ACC112 (cell line): ENCODE measurements around the gene RNF144B.
"Not testable (repeated sequence)": the region's sequence is repeated elsewhere in the genome, so short reads cannot be mapped to it uniquely, and the experiment has no call there.

Experiments
- H2AFZ ChIP-seq: fragments of 200-600 bp; sonication (generic); one replicate; pipeline ENCODE4 v1.6.0; 2017; ENCODE audit warnings: antibody characterized with exemption, low read length; ENCODE audit not compliant: unreplicated experiment
- H3K27ac ChIP-seq: fragments of 200-600 bp; sonication (generic); 2 replicates; pipeline ENCODE4 v1.5.1; 2014; ENCODE audit warnings: low read depth, mild to moderate bottlenecking, antibody characterized with exemption, low read length, moderate library complexity
- H3K27me3 ChIP-seq: fragments of 200-600 bp; sonication (generic); 2 replicates; pipeline ENCODE4 v1.6.1; 2014; ENCODE audit warnings: mild to moderate bottlenecking, antibody characterized with exemption, low read length, moderate library complexity, mixed read lengths; ENCODE audit not compliant: insufficient read depth
- H3K36me3 ChIP-seq: fragments of 200-600 bp; sonication (generic); 2 replicates; pipeline ENCODE4 v1.6.1; 2016; ENCODE audit warnings: mild to moderate bottlenecking, antibody characterized with exemption, low read length, moderate library complexity, mixed read lengths; ENCODE audit not compliant: insufficient read depth
- H3K4me1 ChIP-seq: fragments of 200-600 bp; sonication (generic); one replicate; pipeline ENCODE4 v1.6.1; 2016; ENCODE audit warnings: low read length, mixed read lengths; ENCODE audit not compliant: insufficient read depth, unreplicated experiment, control insufficient read depth
- H3K4me3 ChIP-seq: fragments of 200-600 bp; sonication (generic); 2 replicates; pipeline ENCODE4 v1.5.1; 2014; ENCODE audit warnings: mild to moderate bottlenecking, low read depth, low read length
- H3K79me2 ChIP-seq: fragments of 200-600 bp; sonication (generic); one replicate; pipeline ENCODE4 v1.6.0; 2016; ENCODE audit warnings: low read length; ENCODE audit not compliant: control insufficient read depth, unreplicated experiment, insufficient read depth

RNF144B gene

GRCh38 chr6:18441251-18441979 lies 54.3 kb downstream of the RNF144B start:
- Histone ChIP-seq H3K27ac (no peak overlapping the region), H3K79me2 (no peaks in the 10 kb centered on the region), H3K4me3 (no peak overlapping the region), H3K27me3 (no peaks in the 10 kb centered on the region), H3K4me1 (no peaks in the 10 kb centered on the region), H2AFZ (no peak overlapping the region), H3K36me3 (no peaks in the 10 kb centered on the region)

GRCh38 chr6:18444111-18444510 lies 57.0 kb downstream of the RNF144B start:
- Histone ChIP-seq H3K4me3 (no peak overlapping the region), H3K36me3 (no peaks in the 10 kb centered on the region), H3K4me1 (no peaks in the 10 kb centered on the region), H2AFZ (no peak overlapping the region), H3K27ac (no peak overlapping the region), H3K27me3 (no peaks in the 10 kb centered on the region), H3K79me2 (no peaks in the 10 kb centered on the region)

- Histone ChIP-seq H3K4me3 (no peak overlapping the region), H3K27ac (no peak overlapping the region)
Measured at GRCh38 chr6:18445228-18445627, 58.1 kb downstream of the RNF144B start.

GRCh38 chr6:18446771-18447170 lies 59.6 kb downstream of the RNF144B start:
- H3K4me1 ChIP-seq = no peaks in the 10 kb centered on the region
- no peaks in the 10 kb centered on the region for H3K79me2 ChIP-seq

More at GRCh38 chr6:18445228-18445627, 58.1 kb downstream of the RNF144B start:
- H3K36me3 ChIP-seq = no peaks in the 10 kb centered on the region
- no peak overlapping the region for H2AFZ ChIP-seq
- H3K4me1 ChIP-seq = no peaks in the 10 kb centered on the region
- no peaks in the 10 kb centered on the region for H3K27me3 ChIP-seq
- H3K79me2 ChIP-seq = no peaks in the 10 kb centered on the region

GRCh38 chr6:18447552-18447951 lies 60.4 kb downstream of the RNF144B start:
- Histone ChIP-seq H3K36me3 (no peaks in the 10 kb centered on the region), H2AFZ (no peak overlapping the region), H3K27ac (no peak overlapping the region), H3K4me1 (no peaks in the 10 kb centered on the region), H3K79me2 (no peaks in the 10 kb centered on the region), H3K27me3 (no peaks in the 10 kb centered on the region), H3K4me3 (no peak overlapping the region)

More at GRCh38 chr6:18446771-18447170, 59.6 kb downstream of the RNF144B start:
- Histone ChIP-seq H3K27me3 (no peaks in the 10 kb centered on the region), H3K4me3 (no peak overlapping the region), H3K36me3 (no peaks in the 10 kb centered on the region), H3K27ac (no peak overlapping the region), H2AFZ (no peak overlapping the region)

- Histone ChIP-seq H2AFZ (no peak overlapping the region), H3K4me1 (no peaks in the 10 kb centered on the region), H3K27ac (no peak overlapping the region), H3K4me3 (no peak overlapping the region), H3K79me2 (no peaks in the 10 kb centered on the region), H3K36me3 (no peaks in the 10 kb centered on the region), H3K27me3 (no peaks in the 10 kb centered on the region)
Measured at GRCh38 chr6:18451756-18452155, 64.6 kb downstream of the RNF144B start.

- Histone ChIP-seq H3K4me3 (no peak overlapping the region), H3K27ac (no peak overlapping the region), H3K4me1 (no peaks in the 10 kb centered on the region), H3K79me2 (no peaks in the 10 kb centered on the region), H3K36me3 (0 out of 2 replicates have a peak, but pooled peaks cover 1% of the 10 kb centered on the region), H2AFZ (no peak overlapping the region), H3K27me3 (no peaks in the 10 kb centered on the region)
Measured at GRCh38 chr6:18454446-18454845, 67.3 kb downstream of the RNF144B start.

GRCh38 chr6:18457065-18457737 lies 70.1 kb downstream of the RNF144B start:
- H3K27me3 ChIP-seq = no peaks in the 10 kb centered on the region
- H3K27ac ChIP-seq = no peak overlapping the region
- no peak overlapping the region for H3K4me3 ChIP-seq
- no peak overlapping the region for H2AFZ ChIP-seq
- H3K4me1 ChIP-seq = no peaks in the 10 kb centered on the region
- no peaks in the 10 kb centered on the region for H3K79me2 ChIP-seq
- 0 out of 2 replicates have a peak, but pooled peaks cover 11% of the 10 kb centered on the region for H3K36me3 ChIP-seq

- H3K79me2 ChIP-seq, H3K4me3 ChIP-seq, H3K4me1 ChIP-seq, H3K27ac ChIP-seq, H2AFZ ChIP-seq, H3K27me3 ChIP-seq: not testable (repeated sequence)
- H3K36me3 ChIP-seq = 0 out of 2 replicates have a peak, but pooled peaks cover 11% of the 10 kb centered on the region
Measured at GRCh38 chr6:18458086-18458485, 70.9 kb downstream of the RNF144B start.

GRCh38 chr6:18463429-18463828 lies 76.3 kb downstream of the RNF144B start:
- no peaks in the 10 kb centered on the region for H3K27me3 ChIP-seq
- H3K36me3 ChIP-seq = 0 out of 2 replicates have a peak, but pooled peaks cover 11% of the 10 kb centered on the region
- H3K27ac ChIP-seq = no peak overlapping the region
- H3K4me1 ChIP-seq = no peaks in the 10 kb centered on the region
- H3K79me2 ChIP-seq = no peaks in the 10 kb centered on the region
- H3K4me3 ChIP-seq = no peak overlapping the region
- H2AFZ ChIP-seq = no peak overlapping the region

GRCh38 chr6:18464176-18464575 lies 77.0 kb downstream of the RNF144B start:
- Histone ChIP-seq H3K4me1 (no peaks in the 10 kb centered on the region), H3K27me3 (no peaks in the 10 kb centered on the region), H3K79me2 (no peaks in the 10 kb centered on the region), H2AFZ (no peak overlapping the region), H3K27ac (no peak overlapping the region), H3K4me3 (no peak overlapping the region), H3K36me3 (0 out of 2 replicates have a peak, but pooled peaks cover 11% of the 10 kb centered on the region)
